HepG2 (cell line): Measurements from ENCODE around the gene MMP28. TPM values are rescaled to one million over a fixed set of nuclear protein-coding genes. Genes with fewer than 3 reads are reported as not detected.

Source experiments
- ATAC-seq: fragments of 200-7000 bp; cut with Tn5 transposase; 3 replicates; pipeline ENCODE4 v1.9.1; 2020; ENCODE audit warnings: mild to moderate bottlenecking, moderate library complexity
- BruUV-seq: library from RNA; stranded (reverse); fragments of 400-500 nt; replicated peaks from 2 replicates; lab custom pipeline; 2021; lab: Mats Ljungman, UMichigan
- CTCF ChIA-PET: fragments of 300-600 bp; formaldehyde crosslinking; extraction: SDS; loops from one replicate; lab custom pipeline; 2021; ENCODE audit warnings: low total read pairs, inconsistent platforms, low intra/inter-chr PET ratio; lab: Yijun Ruan, JAX
- POLR2A ChIA-PET: fragments of 350-600 bp; sonication (Branson Sonifier 250); formaldehyde crosslinking; loops from one replicate; lab custom pipeline; 2020; ENCODE audit warnings: antibody characterized with exemption, inconsistent platforms; lab: Yijun Ruan, JAX
- DNase-seq: peaks from one replicate; pipeline ENCODE4 v3.0.0-alpha.2; 2015; ENCODE audit warnings: low spot score
- FAIRE-seq: peaks from 3 replicates; lab custom pipeline; 2011; peaks lifted over from hg19 to GRCh38; lab: Jason Lieb, UNC
- H2AFZ ChIP-seq: one replicate; pipeline ENCODE4 v1.6.1; 2011; ENCODE audit warnings: low read length, inconsistent platforms
- H3K27ac ChIP-seq: fragments of 300-600 bp; 3 replicates; pipeline ENCODE4 v1.8.0; 2011; ENCODE audit warnings: mixed run types, mild to moderate bottlenecking, mixed read lengths, low read length, inconsistent platforms; ENCODE audit not compliant: insufficient read depth; ENCODE audit errors: extremely low read length
- H3K27me3 ChIP-seq, 2 experiments: fragments of 200-600 bp in 1 of 2; 2 replicates in 1 of 2; 3 replicates in 1 of 2; pipeline versions ENCODE4 v1.6.0 to v1.8.0; 2011; ENCODE audit warnings: low read length in 2 of 2, mild to moderate bottlenecking in 2 of 2, moderate library complexity in 2 of 2, inconsistent platforms in 1 of 2; ENCODE audit not compliant: insufficient read depth in 2 of 2, control insufficient read depth in 1 of 2
- H3K36me3 ChIP-seq, 2 experiments: fragments of 200-600 bp in 1 of 2; replicated peaks in 1 of 2; 2 replicates in 1 of 2; 3 replicates in 1 of 2; pipeline versions ENCODE4 v1.5.1 to v1.8.0; 2011; ENCODE audit warnings: low read length in 2 of 2, inconsistent platforms in 1 of 2; ENCODE audit not compliant: insufficient read depth in 2 of 2, control insufficient read depth in 1 of 2
- H3K4me1 ChIP-seq: 2 replicates; pipeline ENCODE4 v1.5.1; 2012; ENCODE audit warnings: low read length, inconsistent platforms; ENCODE audit not compliant: insufficient read depth
- H3K4me2 ChIP-seq: 2 replicates; pipeline ENCODE4 v1.6.0; 2011; ENCODE audit warnings: low read depth, low read length, inconsistent platforms
- H3K4me3 ChIP-seq, 3 experiments: fragments of 200-600 bp in 1 of 3; sonication (generic), shearing (Covaris generic) in 1 of 3; replicated peaks in 1 of 3; 2 replicates each; pipeline ENCODE4 v1.5.1; 2011 to 2016; ENCODE audit warnings: low read length in 3 of 3, inconsistent platforms in 2 of 3, low read depth in 2 of 3, mild to moderate bottlenecking in 2 of 3, control low read depth in 1 of 3, mixed read lengths in 1 of 3; ENCODE audit not compliant: insufficient read depth in 1 of 3
- H3K79me2 ChIP-seq: one replicate; pipeline ENCODE4 v1.6.1; 2011; ENCODE audit warnings: low read length, inconsistent platforms; ENCODE audit not compliant: insufficient read depth
- H3K9ac ChIP-seq: 2 replicates; pipeline ENCODE4 v1.6.0; 2011; ENCODE audit warnings: mild to moderate bottlenecking, low read depth, low read length, inconsistent platforms; ENCODE audit not compliant: insufficient read depth
- H3K9me3 ChIP-seq: 2 replicates; pipeline ENCODE4 v1.5.1; 2012; ENCODE audit warnings: mild to moderate bottlenecking, low read length
- H4K20me1 ChIP-seq: 2 replicates; pipeline ENCODE4 v1.6.0; 2011; ENCODE audit warnings: inconsistent platforms, mild to moderate bottlenecking, low read length, moderate library complexity; ENCODE audit not compliant: insufficient read depth
- MTF1 ChIP-seq: sonication (generic); formaldehyde crosslinking; IDR thresholded peaks from 2 replicates; pipeline ENCODE4 v1.5.0; 2020; ENCODE audit warnings: missing genetic modification reagents
- ZNF274 ChIP-seq: sonication (generic); formaldehyde crosslinking; IDR thresholded peaks from 2 replicates; pipeline ENCODE4 v1.5.1; 2020; ENCODE audit warnings: mild to moderate bottlenecking, missing genetic modification reagents
- ZNF619 ChIP-seq: sonication (generic); formaldehyde crosslinking; IDR thresholded peaks from 2 replicates; pipeline ENCODE4 v1.4.0; 2020; ENCODE audit warnings: mild to moderate bottlenecking, missing genetic modification reagents
- WGBS: methylation state at CpG from one replicate; pipeline ENCODE4 v1.1.6; 2017; ENCODE audit warnings: low lambda C conversion rate; 5-methylcytosine and 5-hydroxymethylcytosine counted together
- in situ Hi-C: cut with HindIII; loops from 2 replicates; pipeline ENCODE4 v1.10.0; 2017; ENCODE audit warnings: low pct_unique_long_range_greater_than_20kb; ENCODE audit not compliant: extremely low pct_ligation_motif_present
- intact Hi-C: fragments of 100-400 bp; cut with micrococcal nuclease; formaldehyde crosslinking; loops from one replicate; pipeline ENCODE4 v1.10.0; 2022; ENCODE audit not compliant: unreplicated experiment
- polyA plus RNA-seq, 8 experiments: library from polyadenylated mRNA; depleted of rRNA in 3 of 8; stranded (reverse) in 7 of 8; unstranded in 1 of 8; fragments of >200 nt; fragmentation: Illumina TruSeq in 4 of 8; extraction: Trizol in 4 of 8; gene quantifications; 2 replicates each; pipeline versions ENCODE4 v1.2.1 to v1.2.3, GENCODE V29; 2011 to 2016; ENCODE audit warnings: low read depth in 4 of 8, missing spikeins in 1 of 8, mixed read lengths in 1 of 8; ENCODE audit not compliant: insufficient read depth in 1 of 8
- total RNA-seq, 5 experiments: library from RNA; depleted of rRNA; stranded (reverse); fragments of >200 nt; fragmentation: Illumina TruSeq; extraction: Trizol; gene quantifications; 2 replicates each; pipeline ENCODE4 v1.2.3, GENCODE V29; 2016; ENCODE audit warnings: low read depth in 1 of 5
- TF ChIP-seq, protein P1 (sequence below): IDR thresholded peaks from 2 replicates; pipeline ENCODE4 v1.6.1; 2016; ENCODE audit warnings: mild to moderate bottlenecking
- TF ChIP-seq, protein P2 (sequence below): sonication (generic); formaldehyde crosslinking; IDR thresholded peaks from 2 replicates; pipeline ENCODE4 v1.5.1; 2020; ENCODE audit warnings: missing genetic modification reagents, mild to moderate bottlenecking, borderline replicate concordance

MMP28 gene
- total and polyA plus RNA-seq, 2 of the 13 experiments (the other 11 are each of a cell fraction or from before 2014, with no cell fraction given): not detected

GRCh38 chr17:35817196-35817595 is 21.8 kb upstream of the MMP28 start (continued):
- TF ChIP-seq, protein P1, sequence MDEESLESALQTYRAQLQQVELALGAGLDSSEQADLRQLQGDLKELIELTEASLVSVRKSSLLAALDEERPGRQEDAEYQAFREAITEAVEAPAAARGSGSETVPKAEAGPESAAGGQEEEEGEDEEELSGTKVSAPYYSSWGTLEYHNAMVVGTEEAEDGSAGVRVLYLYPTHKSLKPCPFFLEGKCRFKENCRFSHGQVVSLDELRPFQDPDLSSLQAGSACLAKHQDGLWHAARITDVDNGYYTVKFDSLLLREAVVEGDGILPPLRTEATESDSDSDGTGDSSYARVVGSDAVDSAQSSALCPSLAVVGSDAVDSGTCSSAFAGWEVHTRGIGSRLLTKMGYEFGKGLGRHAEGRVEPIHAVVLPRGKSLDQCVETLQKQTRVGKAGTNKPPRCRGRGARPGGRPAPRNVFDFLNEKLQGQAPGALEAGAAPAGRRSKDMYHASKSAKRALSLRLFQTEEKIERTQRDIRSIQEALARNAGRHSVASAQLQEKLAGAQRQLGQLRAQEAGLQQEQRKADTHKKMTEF (CRISPR knock-in tag): no peak
- TF ChIP-seq, protein P2, sequence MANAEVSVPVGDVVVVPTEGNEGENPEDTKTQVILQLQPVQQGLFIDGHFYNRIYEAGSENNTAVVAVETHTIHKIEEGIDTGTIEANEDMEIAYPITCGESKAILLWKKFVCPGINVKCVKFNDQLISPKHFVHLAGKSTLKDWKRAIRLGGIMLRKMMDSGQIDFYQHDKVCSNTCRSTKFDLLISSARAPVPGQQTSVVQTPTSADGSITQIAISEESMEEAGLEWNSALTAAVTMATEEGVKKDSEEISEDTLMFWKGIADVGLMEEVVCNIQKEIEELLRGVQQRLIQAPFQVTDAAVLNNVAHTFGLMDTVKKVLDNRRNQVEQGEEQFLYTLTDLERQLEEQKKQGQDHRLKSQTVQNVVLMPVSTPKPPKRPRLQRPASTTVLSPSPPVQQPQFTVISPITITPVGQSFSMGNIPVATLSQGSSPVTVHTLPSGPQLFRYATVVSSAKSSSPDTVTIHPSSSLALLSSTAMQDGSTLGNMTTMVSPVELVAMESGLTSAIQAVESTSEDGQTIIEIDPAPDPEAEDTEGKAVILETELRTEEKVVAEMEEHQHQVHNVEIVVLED (CRISPR knock-in tag): no peak

GRCh38 chr17:35816723-35817122 is 21.3 kb upstream of the MMP28 start:
- WGBS: 80% methylated on average over 4 of the region's 5 CpGs
- Histone ChIP-seq H3K9ac (no peak overlapping the region), H3K4me2 (no peak overlapping the region), H3K27ac (no peak overlapping the region), H3K79me2 (peaks cover 65% of the 10 kb centered on the region), H3K4me1 (peaks cover 59% of the 10 kb centered on the region), H2AFZ (no peak overlapping the region), H4K20me1 (peaks cover 25% of the 10 kb centered on the region), H3K4me3 (no peak overlapping the region), H3K36me3 (peaks cover 3 to 41% of the 10 kb centered on the region in 2 experiments; a peak in 4 of 5 replicates), H3K27me3 (no peaks in the 10 kb centered on the region), H3K9me3 (no peaks in the 10 kb centered on the region)
- FAIRE-seq (no peak), ATAC-seq (peak; percentile 31; the same call in 2 of the 3 replicates), DNase-seq (no peak)
- intact Hi-C loops (no loop called here), in situ Hi-C loops (loop anchor here (25.0 kb wide), 1 partner anchor 104 kb away; no protein-coding TSS in a partner anchor)
- BruUV-seq: no TSS peak
- ChIA-PET CTCF (no interaction called here), POLR2A (interaction anchor here (0.7 to 4.4 kb wide), 4 partner anchors 8 to 238 kb away, joined by 3 to 39 read pairs (median 4); partner anchors contain the start of genes PEX12 and TAF15)
- TF ChIP-seq MTF1 (CRISPR knock-in tag) (no peak), ZNF619 (CRISPR knock-in tag) (no peak), ZNF274 (no peak)
